OCI-LY1 (cell line): Measurements from ENCODE around the gene ZNF75A.
A peak's percentile ranks its signal among the peaks of the same experiment; 100 is the strongest.
"Not testable (repeated sequence)": the region's sequence is repeated elsewhere in the genome, so short reads cannot be mapped to it uniquely, and the experiment has no call there.

Experiments
- H2AFZ ChIP-seq: fragments of 200-600 bp; sonication (generic), shearing (Covaris generic); 2 replicates; pipeline ENCODE4 v1.6.0; 2014; ENCODE audit warnings: antibody characterized with exemption, mild to moderate bottlenecking, low read length
- H3F3A ChIP-seq: fragments of 200-600 bp; sonication (generic), shearing (Covaris generic); 2 replicates; pipeline ENCODE4 v1.6.0; 2014; ENCODE audit warnings: mild to moderate bottlenecking, antibody characterized with exemption, low read length, moderate library complexity; ENCODE audit not compliant: insufficient read depth
- H3K27ac ChIP-seq: fragments of 200-600 bp; sonication (generic); 2 replicates; pipeline ENCODE4 v1.5.1; 2014; ENCODE audit warnings: low read length, mixed run types, mild to moderate bottlenecking, low read depth; ENCODE audit not compliant: poor library complexity, severe bottlenecking
- H3K27me3 ChIP-seq: fragments of 200-600 bp; sonication (generic); 2 replicates; pipeline ENCODE4 v1.6.0; 2014; ENCODE audit warnings: antibody characterized with exemption, mild to moderate bottlenecking, low read length, moderate library complexity; ENCODE audit not compliant: insufficient read depth
- H3K36me3 ChIP-seq: fragments of 200-600 bp; sonication (generic); 2 replicates; pipeline ENCODE4 v1.6.1; 2014; ENCODE audit warnings: mild to moderate bottlenecking, antibody characterized with exemption, low read length, moderate library complexity, mixed read lengths; ENCODE audit not compliant: insufficient read depth
- H3K4me1 ChIP-seq: fragments of 200-600 bp; sonication (generic); 2 replicates; pipeline ENCODE4 v1.5.1; 2014; ENCODE audit warnings: mild to moderate bottlenecking, low read length, moderate library complexity; ENCODE audit not compliant: insufficient read depth, severe bottlenecking
- H3K4me2 ChIP-seq: fragments of 200-600 bp; sonication (generic), shearing (Covaris generic); 2 replicates; pipeline ENCODE4 v1.6.1; 2014; ENCODE audit warnings: low read length
- H3K4me3 ChIP-seq: fragments of 200-600 bp; sonication (generic); 2 replicates; pipeline ENCODE4 v1.5.1; 2014; ENCODE audit warnings: low read length, low read depth, mild to moderate bottlenecking, mixed read lengths; ENCODE audit not compliant: poor library complexity, severe bottlenecking
- H3K79me2 ChIP-seq: fragments of 200-600 bp; shearing (Covaris generic); 2 replicates; pipeline ENCODE4 v1.6.1; 2016; ENCODE audit warnings: mixed run types, low read length, mixed read lengths; ENCODE audit not compliant: insufficient read depth
- H3K9ac ChIP-seq: fragments of 200-600 bp; sonication (generic), shearing (Covaris generic); 2 replicates; pipeline ENCODE4 v1.6.1; 2014; ENCODE audit warnings: mild to moderate bottlenecking, low read length, mixed read lengths
- H3K9me2 ChIP-seq: fragments of 200-600 bp; sonication (generic), shearing (Covaris generic); 2 replicates; pipeline ENCODE4 v1.6.1; 2014; ENCODE audit warnings: low read depth, mild to moderate bottlenecking, low read length, mixed read lengths
- H3K9me3 ChIP-seq: fragments of 200-600 bp; shearing (Covaris generic); 2 replicates; pipeline ENCODE4 v1.6.1; 2014; ENCODE audit warnings: low read length, mixed read lengths
- H4K20me1 ChIP-seq: fragments of 200-600 bp; sonication (generic), shearing (Covaris generic); 2 replicates; pipeline ENCODE4 v1.6.0; 2016; ENCODE audit warnings: mild to moderate bottlenecking, low read length; ENCODE audit not compliant: insufficient read depth
- CTCF ChIP-seq: fragments of 200-600 bp; sonication (generic), shearing (Covaris generic); IDR thresholded peaks from 2 replicates; pipeline ENCODE4 v1.5.1; 2017; ENCODE audit warnings: mild to moderate bottlenecking, antibody characterized with exemption, low read length, moderate library complexity, mixed read lengths
- EZH2 ChIP-seq: fragments of 200-600 bp; sonication (generic), shearing (Covaris generic); IDR thresholded peaks from 2 replicates; pipeline ENCODE4 v1.8.0; 2017; ENCODE audit warnings: borderline replicate concordance, mixed run types, mild to moderate bottlenecking, antibody characterized with exemption, low read length, moderate library complexity, mixed read lengths

The ZNF75A gene

GRCh38 chr16:3266873-3267537 is 38.3 kb upstream of the ZNF75A start:
- Histone ChIP-seq H3K27me3 (no peaks in the 10 kb centered on the region), H3K27ac (no peak overlapping the region), H4K20me1 (no peaks in the 10 kb centered on the region), H3K9me3 (peaks cover 5% of the 10 kb centered on the region), H3K4me1 (peaks cover 17% of the 10 kb centered on the region), H3K4me3 (no peak overlapping the region), H3K36me3 (0 out of 2 replicates have a peak, but pooled peaks cover 5% of the 10 kb centered on the region), H3K79me2 (no peaks in the 10 kb centered on the region), H3K9ac (no peak overlapping the region), H3K9me2 (no peaks in the 10 kb centered on the region), H2AFZ (no peak overlapping the region), H3K4me2 (no peak overlapping the region), H3F3A (no peaks in the 10 kb centered on the region)
- peak; percentile 72 for TF ChIP-seq CTCF
- TF ChIP-seq EZH2 = no peak

- Histone ChIP-seq H3K79me2 (no peaks in the 10 kb centered on the region), H3K4me2 (no peak overlapping the region), H3K4me1 (peaks cover 17% of the 10 kb centered on the region), H4K20me1 (no peaks in the 10 kb centered on the region), H3K27ac (no peak overlapping the region), H3K4me3 (no peak overlapping the region), H3F3A (no peaks in the 10 kb centered on the region), H3K27me3 (no peaks in the 10 kb centered on the region), H3K9ac (no peak overlapping the region), H2AFZ (no peak overlapping the region), H3K9me3 (peaks cover 5% of the 10 kb centered on the region), H3K9me2 (no peaks in the 10 kb centered on the region), H3K36me3 (0 out of 2 replicates have a peak, but pooled peaks cover 5% of the 10 kb centered on the region)
- no peak for TF ChIP-seq EZH2
- no peak for TF ChIP-seq CTCF
Observed at GRCh38 chr16:3268294-3268693, 37.0 kb upstream of the ZNF75A start.

DNA sequence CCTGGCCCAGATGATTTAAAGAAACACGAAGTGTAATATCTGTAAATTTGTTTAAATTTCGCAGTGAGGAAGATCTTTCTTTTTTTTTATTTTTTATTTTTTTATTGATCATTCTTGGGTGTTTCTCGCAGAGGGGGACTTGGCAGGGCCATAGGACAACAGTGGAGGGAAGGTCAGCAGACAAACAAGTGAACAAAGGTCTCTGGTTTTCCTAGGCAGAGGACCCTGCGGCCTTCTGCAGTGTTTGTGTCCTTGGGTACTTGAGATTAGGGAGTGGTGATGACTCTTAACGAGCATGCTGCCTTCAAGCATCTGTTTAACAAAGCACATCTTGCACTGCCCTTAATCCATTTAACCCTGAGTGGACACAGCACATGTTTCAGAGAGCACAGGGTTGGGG is 34.6 kb upstream of the ZNF75A start:
- peaks cover 13% of the 10 kb centered on the region for H3K4me1 ChIP-seq
- not testable (repeated sequence) for H3K27me3 ChIP-seq, H3K9me3 ChIP-seq, H3K79me2 ChIP-seq, H2AFZ ChIP-seq, H3K4me3 ChIP-seq, H3K4me2 ChIP-seq, H3K36me3 ChIP-seq, H4K20me1 ChIP-seq, H3K9ac ChIP-seq, H3K27ac ChIP-seq, H3F3A ChIP-seq, H3K9me2 ChIP-seq

DNA sequence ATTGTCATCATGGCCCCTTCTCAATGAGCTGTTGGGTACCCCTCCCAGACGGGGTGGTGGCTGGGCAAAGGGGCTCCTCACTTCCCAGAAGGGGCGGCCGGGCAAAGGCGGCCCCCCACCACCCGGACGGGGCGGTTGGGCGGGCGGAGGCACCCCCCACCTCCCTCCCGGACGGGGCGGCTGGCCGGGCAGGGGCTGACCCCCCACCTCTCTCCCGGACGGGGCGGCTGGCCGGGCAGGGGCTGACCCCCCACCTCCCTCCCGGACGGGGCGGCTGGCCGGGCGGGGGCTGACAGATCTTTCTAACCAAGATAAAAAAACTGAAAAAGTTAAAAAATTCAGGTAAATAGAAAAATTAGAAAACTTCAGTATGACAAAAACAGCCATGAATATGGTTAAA is 34.0 kb upstream of the ZNF75A start:
- peaks cover 13% of the 10 kb centered on the region for H3K4me1 ChIP-seq
- not testable (repeated sequence) for H4K20me1 ChIP-seq, H3K27me3 ChIP-seq, H3K9me3 ChIP-seq, H3K9me2 ChIP-seq, H3K9ac ChIP-seq, H3K27ac ChIP-seq, H3K4me3 ChIP-seq, H2AFZ ChIP-seq, H3K79me2 ChIP-seq, H3K36me3 ChIP-seq, H3F3A ChIP-seq, H3K4me2 ChIP-seq
